Measurements from ENCODE around the gene APMAP. TPM values are rescaled to one million over a fixed set of nuclear protein-coding genes. Genes with fewer than 3 reads are reported as not detected.

Gene APMAP
- total and polyA plus RNA-seq, 9 of the 15 experiments (the other 6 are each of a cell fraction or from before 2014, with no cell fraction given), result 6.7 to 18.2 (median 14.4) TPM

GRCh38 chr20:24990810-24991252 lies 1.7 kb downstream of the APMAP start:
- in situ Hi-C loops (cut with MboI) (loop anchor here (5.0 kb wide), 1 partner anchor 71 kb away; no protein-coding TSS in a partner anchor), intact Hi-C loops (cut with micrococcal nuclease) (loop anchor here (10.0 kb wide), 2 partner anchors 304 to 404 kb away; partner anchors contain the start of gene ABHD12)
- H3K79me2 ChIP-seq (ENCODE audit: control insufficient read depth, insufficient read depth, low read length), result peaks cover 25% of the 10 kb centered on the region

More at GRCh38 chr20:24990810-24991252, 1.7 kb downstream of the APMAP start:
- Histone ChIP-seq H3K9ac (ENCODE audit: insufficient read depth in 1 of 2, low read depth in 2 of 2, low read length in 2 of 2) (peak overlapping the region in 1 of 2 experiments; percentile 3; a peak in 1 of 4 replicates), H3K36me3 (ENCODE audit: control insufficient read depth, insufficient read depth, low read length) (peaks cover 5% of the 10 kb centered on the region; the same call in 1 of the 3 replicates), H3K27me3 (ENCODE audit: control insufficient read depth in 2 of 2, insufficient read depth in 2 of 2, low read length in 2 of 2) (no peaks in the 10 kb centered on the region), H4K20me1 (replicated peaks; ENCODE audit: control insufficient read depth, insufficient read depth, low read length) (peaks cover 4% of the 10 kb centered on the region; the same call in 1 of the 2 replicates), H3K4me1 (replicated peaks in 1 of 2; ENCODE audit: control insufficient read depth in 2 of 2, insufficient read depth in 2 of 2, low read length in 2 of 2) (peaks cover 10 to 11% of the 10 kb centered on the region in 2 experiments; a peak in 4 of 5 replicates), H3K4me2 (ENCODE audit: insufficient read depth, low read length) (peak overlapping the region; percentile 91; the same call in 1 of the 2 replicates), H3K9me3 (replicated peaks; ENCODE audit: control insufficient read depth, insufficient read depth, low read depth, low read length) (no peaks in the 10 kb centered on the region), H2AFZ (ENCODE audit: low read depth, low read length) (no peak overlapping the region), H3K4me3 (no peak overlapping the region), H3K27ac (ENCODE audit: extremely low read depth, low read depth, low read length) (no peak overlapping the region), H3K9me1 (ENCODE audit: control insufficient read depth, insufficient read depth, low read length) (no peaks in the 10 kb centered on the region)
- CTCF ChIA-PET (ENCODE audit: low intra/inter-chr PET ratio), result no interaction called here
- no peak for ATAC-seq
- POLR2A ChIA-PET, result no interaction called here
- TF ChIP-seq ZNF217 (CRISPR knock-in tag; IDR thresholded peaks at IDR 0.05), result no peak
- TF ChIP-seq ZBTB1 (CRISPR knock-in tag; IDR thresholded peaks at IDR 0.05; ENCODE audit: borderline replicate concordance, low read depth), result no peak
- no peak for TF ChIP-seq TARDBP (IDR thresholded peaks at IDR 0.05)
- no peak for TF ChIP-seq FOXA1 (IDR thresholded peaks at IDR 0.05; ENCODE audit: borderline replicate concordance)
- TF ChIP-seq, protein P1, sequence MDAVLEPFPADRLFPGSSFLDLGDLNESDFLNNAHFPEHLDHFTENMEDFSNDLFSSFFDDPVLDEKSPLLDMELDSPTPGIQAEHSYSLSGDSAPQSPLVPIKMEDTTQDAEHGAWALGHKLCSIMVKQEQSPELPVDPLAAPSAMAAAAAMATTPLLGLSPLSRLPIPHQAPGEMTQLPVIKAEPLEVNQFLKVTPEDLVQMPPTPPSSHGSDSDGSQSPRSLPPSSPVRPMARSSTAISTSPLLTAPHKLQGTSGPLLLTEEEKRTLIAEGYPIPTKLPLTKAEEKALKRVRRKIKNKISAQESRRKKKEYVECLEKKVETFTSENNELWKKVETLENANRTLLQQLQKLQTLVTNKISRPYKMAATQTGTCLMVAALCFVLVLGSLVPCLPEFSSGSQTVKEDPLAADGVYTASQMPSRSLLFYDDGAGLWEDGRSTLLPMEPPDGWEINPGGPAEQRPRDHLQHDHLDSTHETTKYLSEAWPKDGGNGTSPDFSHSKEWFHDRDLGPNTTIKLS (IDR thresholded peaks at IDR 0.05; ENCODE audit: borderline replicate concordance, low read depth), result no peak
- TF ChIP-seq TCF3 (CRISPR knock-in tag; IDR thresholded peaks at IDR 0.05), result no peak
- TF ChIP-seq PPARD (CRISPR knock-in tag; IDR thresholded peaks at IDR 0.05), result no peak
- no peak for TF ChIP-seq ZFX (CRISPR knock-in tag; IDR thresholded peaks at IDR 0.05)
- TF ChIP-seq ZBTB7A (IDR thresholded peaks at IDR 0.05; ENCODE audit: borderline replicate concordance, control insufficient read depth, low read depth, low read length), result no peak
- no peak for TF ChIP-seq RBM39 (optimal IDR thresholded peaks at IDR 0.05; ENCODE audit: low read depth, low read length)
- TF ChIP-seq, protein P2, sequence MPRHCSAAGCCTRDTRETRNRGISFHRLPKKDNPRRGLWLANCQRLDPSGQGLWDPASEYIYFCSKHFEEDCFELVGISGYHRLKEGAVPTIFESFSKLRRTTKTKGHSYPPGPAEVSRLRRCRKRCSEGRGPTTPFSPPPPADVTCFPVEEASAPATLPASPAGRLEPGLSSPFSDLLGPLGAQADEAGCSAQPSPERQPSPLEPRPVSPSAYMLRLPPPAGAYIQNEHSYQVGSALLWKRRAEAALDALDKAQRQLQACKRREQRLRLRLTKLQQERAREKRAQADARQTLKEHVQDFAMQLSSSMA (CRISPR knock-in tag; IDR thresholded peaks at IDR 0.05), result no peak
- no peak for TF ChIP-seq TAF9B (IDR thresholded peaks at IDR 0.05; ENCODE audit: partially characterized antibody)
- no peak for TF ChIP-seq ETS1 (conservative IDR thresholded peaks at IDR 0.05; ENCODE audit: control insufficient read depth, low read depth, low read length)
- TF ChIP-seq, protein P3, sequence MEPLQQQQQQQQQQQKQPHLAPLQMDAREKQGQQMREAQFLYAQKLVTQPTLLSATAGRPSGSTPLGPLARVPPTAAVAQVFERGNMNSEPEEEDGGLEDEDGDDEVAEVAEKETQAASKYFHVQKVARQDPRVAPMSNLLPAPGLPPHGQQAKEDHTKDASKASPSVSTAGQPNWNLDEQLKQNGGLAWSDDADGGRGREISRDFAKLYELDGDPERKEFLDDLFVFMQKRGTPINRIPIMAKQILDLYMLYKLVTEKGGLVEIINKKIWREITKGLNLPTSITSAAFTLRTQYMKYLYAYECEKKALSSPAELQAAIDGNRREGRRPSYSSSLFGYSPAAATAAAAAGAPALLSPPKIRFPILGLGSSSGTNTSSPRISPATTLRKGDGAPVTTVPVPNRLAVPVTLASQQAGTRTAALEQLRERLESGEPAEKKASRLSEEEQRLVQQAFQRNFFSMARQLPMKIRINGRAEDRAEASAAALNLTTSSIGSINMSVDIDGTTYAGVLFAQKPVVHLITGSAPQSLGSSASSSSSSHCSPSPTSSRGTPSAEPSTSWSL (CRISPR knock-in tag; IDR thresholded peaks at IDR 0.05; ENCODE audit: borderline replicate concordance), result no peak
- FAIRE-seq, result no peak
- 88% methylated on average over 2 of the region's 2 CpGs for WGBS (ENCODE audit: insufficient coverage, low coverage, missing lambda C conversion rate)
- DNase-seq (ENCODE audit: extremely low read depth in 1 of 4, low spot score in 3 of 4), result no peak
- no TSS peak for BruUV-seq (replicated peaks)

All from K562 (cell line).